H9 (cell line): ENCODE data around the gene FUT1. TPM values are rescaled to one million over a fixed set of nuclear protein-coding genes. Genes with fewer than 3 reads are reported as not detected.
A peak's percentile ranks its signal among the peaks of the same experiment; 100 is the strongest.

ENCODE experiments used
- DNase-seq: peaks from one replicate; pipeline ENCODE4 v3.0.0-alpha.2; 2017
- H2AFZ ChIP-seq: one replicate; pipeline ENCODE4 v1.6.1; 2013; ENCODE audit warnings: mild to moderate bottlenecking, low read length, control low read depth, moderate library complexity
- H2AK5ac ChIP-seq: 2 replicates; pipeline ENCODE4 v1.6.1; 2013; ENCODE audit warnings: low read length, control low read depth, mixed read lengths; ENCODE audit not compliant: insufficient read length
- H2BK120ac ChIP-seq: one replicate; pipeline ENCODE4 v1.6.1; 2013; ENCODE audit warnings: low read depth, mild to moderate bottlenecking, low read length, control low read depth, inconsistent platforms; ENCODE audit not compliant: poor library complexity, severe bottlenecking
- H2BK12ac ChIP-seq: 2 replicates; pipeline ENCODE4 v1.6.1; 2013; ENCODE audit warnings: low read length, control low read depth, mixed read lengths, low read depth; ENCODE audit not compliant: insufficient read length
- H2BK15ac ChIP-seq: 2 replicates; pipeline ENCODE4 v1.6.1; 2013; ENCODE audit warnings: low read depth, low read length, control low read depth
- H2BK20ac ChIP-seq: one replicate; pipeline ENCODE4 v1.6.1; 2013; ENCODE audit warnings: low read depth, mild to moderate bottlenecking, low read length, control low read depth, inconsistent platforms; ENCODE audit not compliant: poor library complexity, severe bottlenecking
- H2BK5ac ChIP-seq: 2 replicates; pipeline ENCODE4 v1.6.1; 2013; ENCODE audit warnings: low read length, control low read depth, mixed read lengths; ENCODE audit not compliant: insufficient read length
- H3K14ac ChIP-seq: 2 replicates; pipeline ENCODE4 v1.6.1; 2013; ENCODE audit warnings: low read length, control low read depth; ENCODE audit not compliant: insufficient read depth
- H3K18ac ChIP-seq: 2 replicates; pipeline ENCODE4 v1.6.1; 2013; ENCODE audit warnings: low read depth, mild to moderate bottlenecking, mixed read lengths, low read length, control low read depth; ENCODE audit not compliant: insufficient read length
- H3K23ac ChIP-seq: 2 replicates; pipeline ENCODE4 v1.6.1; 2013; ENCODE audit warnings: low read length, control low read depth, mixed read lengths, low read depth; ENCODE audit not compliant: insufficient read length
- H3K23me2 ChIP-seq: 2 replicates; pipeline ENCODE4 v1.6.1; 2013; ENCODE audit warnings: low read depth, mild to moderate bottlenecking, mixed read lengths, low read length, control low read depth; ENCODE audit not compliant: insufficient read length, poor library complexity, severe bottlenecking
- H3K27ac ChIP-seq: 2 replicates; pipeline ENCODE4 v1.5.1; 2013; ENCODE audit warnings: low read length, control low read depth, mixed read lengths, low read depth; ENCODE audit not compliant: insufficient read length
- H3K27me3 ChIP-seq: 2 replicates; pipeline ENCODE4 v1.6.1; 2013; ENCODE audit warnings: low read length, control low read depth, inconsistent platforms; ENCODE audit not compliant: insufficient read depth
- H3K4ac ChIP-seq: 2 replicates; pipeline ENCODE4 v1.6.1; 2013; ENCODE audit warnings: low read depth, mild to moderate bottlenecking, control low read depth, inconsistent platforms, low read length, moderate library complexity
- H3K4me1 ChIP-seq: 2 replicates; pipeline ENCODE4 v1.6.1; 2013; ENCODE audit warnings: low read length, control low read depth, inconsistent platforms; ENCODE audit not compliant: insufficient read depth
- H3K4me2 ChIP-seq: 2 replicates; pipeline ENCODE4 v1.6.1; 2013; ENCODE audit warnings: low read length, control low read depth, mixed read lengths; ENCODE audit not compliant: insufficient read length, insufficient read depth
- H3K56ac ChIP-seq: 2 replicates; pipeline ENCODE4 v1.6.1; 2013; ENCODE audit warnings: low read depth, mild to moderate bottlenecking, mixed read lengths, low read length, control low read depth; ENCODE audit not compliant: insufficient read length
- H3K79me1 ChIP-seq: 2 replicates; pipeline ENCODE4 v1.6.1; 2013; ENCODE audit warnings: low read depth, mild to moderate bottlenecking, moderate library complexity, low read length, control low read depth, inconsistent platforms; ENCODE audit not compliant: insufficient read depth, poor library complexity, severe bottlenecking
- H3K79me2 ChIP-seq: 2 replicates; pipeline ENCODE4 v1.6.1; 2013; ENCODE audit warnings: low read length, control low read depth, inconsistent platforms; ENCODE audit not compliant: insufficient read depth
- H3K9ac ChIP-seq: 2 replicates; pipeline ENCODE4 v1.6.1; 2013; ENCODE audit warnings: low read length, control low read depth, mixed read lengths; ENCODE audit not compliant: insufficient read length; ENCODE audit errors: extremely low read depth
- H3K9me3 ChIP-seq: one replicate; pipeline ENCODE4 v1.6.1; 2013; ENCODE audit warnings: low read depth, low read length, inconsistent platforms; ENCODE audit not compliant: control insufficient read depth
- H3T11ph ChIP-seq: one replicate; pipeline ENCODE4 v1.6.1; 2013; ENCODE audit warnings: mild to moderate bottlenecking, low read length, control low read depth, inconsistent platforms
- H4K20me1 ChIP-seq: one replicate; pipeline ENCODE4 v1.6.1; 2013; ENCODE audit not compliant: control insufficient read depth, insufficient read length, insufficient read depth
- H4K5ac ChIP-seq: 2 replicates; pipeline ENCODE4 v1.6.1; 2013; ENCODE audit warnings: low read depth, mild to moderate bottlenecking, mixed read lengths, low read length, control low read depth; ENCODE audit not compliant: insufficient read length
- H4K8ac ChIP-seq: replicated peaks from 2 replicates; pipeline ENCODE4 v1.6.1; 2013; ENCODE audit warnings: low read length, control low read depth, mixed read lengths, low read depth; ENCODE audit not compliant: insufficient read length
- H4K91ac ChIP-seq: 2 replicates; pipeline ENCODE4 v1.6.1; 2013; ENCODE audit warnings: low read depth, mild to moderate bottlenecking, moderate library complexity, mixed read lengths, low read length, control low read depth; ENCODE audit not compliant: insufficient read length
- H3K27ac Mint-ChIP-seq, 3 experiments: 2 replicates in 2 of 3; 3 replicates in 1 of 3; pipeline ENCODE4 v1.8.0; 2020 to 2021; ENCODE audit warnings: mixed read lengths in 3 of 3, mild to moderate bottlenecking in 1 of 3, moderate library complexity in 1 of 3
- H3K27me3 Mint-ChIP-seq: 2 replicates; pipeline ENCODE4 v1.8.0; 2021; ENCODE audit warnings: low read depth, mild to moderate bottlenecking, moderate library complexity, mixed read lengths
- H3K36me3 Mint-ChIP-seq, 3 experiments: 2 replicates in 2 of 3; 3 replicates in 1 of 3; pipeline ENCODE4 v1.8.0; 2020 to 2021; ENCODE audit warnings: low read depth in 3 of 3, mixed read lengths in 3 of 3; ENCODE audit not compliant: insufficient read depth in 1 of 3
- H3K4me1 Mint-ChIP-seq, 2 experiments: 2 replicates each; pipeline ENCODE4 v1.8.0; 2020; ENCODE audit warnings: mixed read lengths in 2 of 2
- H3K4me3 Mint-ChIP-seq, 2 experiments: 2 replicates in 1 of 2; 3 replicates in 1 of 2; pipeline ENCODE4 v1.8.0; 2020 to 2021; ENCODE audit warnings: mild to moderate bottlenecking in 2 of 2, mixed read lengths in 2 of 2, moderate library complexity in 1 of 2
- H3K9me3 Mint-ChIP-seq, 2 experiments: 2 replicates in 1 of 2; 3 replicates in 1 of 2; pipeline ENCODE4 v1.8.0; 2020; ENCODE audit warnings: mild to moderate bottlenecking in 2 of 2, mixed read lengths in 2 of 2, moderate library complexity in 1 of 2
- WGBS: extraction: QIAGEN DNeasy Blood & Tissue Kit; methylation state at CpG from one replicate; pipeline ENCODE4 v1.1.7; 2013; ENCODE audit warnings: missing lambda C conversion rate, low lambda C conversion rate, mixed read lengths; ENCODE audit not compliant: insufficient read length; ENCODE audit errors: extremely low coverage; 5-methylcytosine and 5-hydroxymethylcytosine counted together
- total RNA-seq: library from RNA; stranded (reverse); gene quantifications from 2 replicates; pipeline ENCODE4 v1.2.1, GENCODE V29; 2021
- TF ChIP-seq, protein P1 (sequence below): fragments of 200-600 bp; sonication (generic); conservative IDR thresholded peaks from 3 replicates; pipeline ENCODE4 v1.8.0; 2021; ENCODE audit warnings: antibody characterized with exemption, mild to moderate bottlenecking

Gene FUT1
- total RNA-seq, 1 experiment from 2014 or later: 16.1 TPM

DNA sequence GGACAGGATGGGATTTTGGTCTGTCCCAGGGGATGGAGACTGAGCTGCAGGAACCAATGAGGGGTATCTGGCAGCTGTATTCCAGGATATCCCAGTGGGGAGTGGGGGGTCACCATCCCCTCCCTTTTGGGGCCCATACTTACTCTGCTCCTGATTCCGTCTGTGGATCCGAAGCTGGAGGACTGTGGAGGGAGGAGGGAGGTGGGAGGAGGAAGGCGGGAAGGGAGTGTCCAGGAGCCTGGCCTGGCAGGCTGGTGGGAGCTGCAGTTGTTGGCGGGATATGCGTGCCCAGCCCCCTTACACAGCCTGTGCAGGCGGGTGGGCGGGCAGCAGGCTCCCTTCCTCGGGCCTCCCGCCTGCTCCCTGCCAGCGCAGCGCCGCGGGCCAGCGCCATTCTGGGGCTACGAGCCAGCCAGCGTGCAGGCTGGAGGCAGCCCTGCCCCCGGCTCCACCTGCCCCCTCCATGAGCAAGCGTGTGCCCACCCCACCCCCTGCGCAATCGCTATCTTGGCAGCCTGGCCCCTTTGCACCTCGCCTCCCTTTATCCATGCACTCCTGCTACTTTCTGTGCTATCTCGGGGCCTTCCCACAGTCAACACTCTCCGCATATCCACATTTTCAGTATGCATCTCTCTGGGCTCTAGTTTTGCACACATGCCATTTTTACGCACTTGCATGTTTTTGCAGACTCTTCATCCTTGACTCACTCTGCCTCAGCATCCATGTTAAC lies 35.7 kb downstream of the FUT1 start:
- Histone ChIP-seq H4K5ac (no peak overlapping the region), H2AK5ac (no peak overlapping the region), H3K4ac (no peak overlapping the region), H2BK15ac (no peak overlapping the region), H3K4me1 (no peaks in the 10 kb centered on the region; the same call in 1 of the 2 replicates), H2BK20ac (no peak overlapping the region), H4K8ac (no peak overlapping the region), H2BK12ac (no peak overlapping the region), H2BK5ac (no peak overlapping the region), H3K14ac (no peak overlapping the region), H3K9ac (no peak overlapping the region), H3K27me3 (no peaks in the 10 kb centered on the region), H3K56ac (no peak overlapping the region), H4K20me1 (no peaks in the 10 kb centered on the region), H3K9me3 (no peaks in the 10 kb centered on the region), H3T11ph (no peak overlapping the region), H2AFZ (no peak overlapping the region), H3K27ac (no peak overlapping the region), H3K23ac (no peak overlapping the region), H3K4me2 (peak overlapping the region; percentile 36), H3K18ac (no peak overlapping the region), H2BK120ac (no peak overlapping the region), H3K23me2 (peaks cover 8% of the 10 kb centered on the region), H3K79me1 (no peaks in the 10 kb centered on the region), H3K79me2 (no peaks in the 10 kb centered on the region), H4K91ac (no peak overlapping the region)
- Mint-ChIP-seq H3K9me3 (no peaks in the 10 kb centered on the region), H3K36me3 (0 out of 7 replicates have a peak, but pooled peaks cover 0 to 4% (median 0%) of the 10 kb centered on the region in 3 experiments), H3K4me3 (peak overlapping the region; percentile 25 to 69; a peak in 4 of 5 replicates), H3K27ac (peak overlapping the region in 1 of 3 experiments; percentile 55; a peak in 2 of 7 replicates), H3K27me3 (peaks cover 2% of the 10 kb centered on the region; the same call in 1 of the 2 replicates), H3K4me1 (peaks cover 38 to 55% of the 10 kb centered on the region in 2 experiments)
- no CpG with 5 or more reads among the region's 24 CpGs for WGBS
- DNase-seq: peak; percentile 48
- TF ChIP-seq, protein P1, sequence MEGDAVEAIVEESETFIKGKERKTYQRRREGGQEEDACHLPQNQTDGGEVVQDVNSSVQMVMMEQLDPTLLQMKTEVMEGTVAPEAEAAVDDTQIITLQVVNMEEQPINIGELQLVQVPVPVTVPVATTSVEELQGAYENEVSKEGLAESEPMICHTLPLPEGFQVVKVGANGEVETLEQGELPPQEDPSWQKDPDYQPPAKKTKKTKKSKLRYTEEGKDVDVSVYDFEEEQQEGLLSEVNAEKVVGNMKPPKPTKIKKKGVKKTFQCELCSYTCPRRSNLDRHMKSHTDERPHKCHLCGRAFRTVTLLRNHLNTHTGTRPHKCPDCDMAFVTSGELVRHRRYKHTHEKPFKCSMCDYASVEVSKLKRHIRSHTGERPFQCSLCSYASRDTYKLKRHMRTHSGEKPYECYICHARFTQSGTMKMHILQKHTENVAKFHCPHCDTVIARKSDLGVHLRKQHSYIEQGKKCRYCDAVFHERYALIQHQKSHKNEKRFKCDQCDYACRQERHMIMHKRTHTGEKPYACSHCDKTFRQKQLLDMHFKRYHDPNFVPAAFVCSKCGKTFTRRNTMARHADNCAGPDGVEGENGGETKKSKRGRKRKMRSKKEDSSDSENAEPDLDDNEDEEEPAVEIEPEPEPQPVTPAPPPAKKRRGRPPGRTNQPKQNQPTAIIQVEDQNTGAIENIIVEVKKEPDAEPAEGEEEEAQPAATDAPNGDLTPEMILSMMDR: no peak
